Measurements from ENCODE around the gene C10orf53.

Gene C10orf53

DNA sequence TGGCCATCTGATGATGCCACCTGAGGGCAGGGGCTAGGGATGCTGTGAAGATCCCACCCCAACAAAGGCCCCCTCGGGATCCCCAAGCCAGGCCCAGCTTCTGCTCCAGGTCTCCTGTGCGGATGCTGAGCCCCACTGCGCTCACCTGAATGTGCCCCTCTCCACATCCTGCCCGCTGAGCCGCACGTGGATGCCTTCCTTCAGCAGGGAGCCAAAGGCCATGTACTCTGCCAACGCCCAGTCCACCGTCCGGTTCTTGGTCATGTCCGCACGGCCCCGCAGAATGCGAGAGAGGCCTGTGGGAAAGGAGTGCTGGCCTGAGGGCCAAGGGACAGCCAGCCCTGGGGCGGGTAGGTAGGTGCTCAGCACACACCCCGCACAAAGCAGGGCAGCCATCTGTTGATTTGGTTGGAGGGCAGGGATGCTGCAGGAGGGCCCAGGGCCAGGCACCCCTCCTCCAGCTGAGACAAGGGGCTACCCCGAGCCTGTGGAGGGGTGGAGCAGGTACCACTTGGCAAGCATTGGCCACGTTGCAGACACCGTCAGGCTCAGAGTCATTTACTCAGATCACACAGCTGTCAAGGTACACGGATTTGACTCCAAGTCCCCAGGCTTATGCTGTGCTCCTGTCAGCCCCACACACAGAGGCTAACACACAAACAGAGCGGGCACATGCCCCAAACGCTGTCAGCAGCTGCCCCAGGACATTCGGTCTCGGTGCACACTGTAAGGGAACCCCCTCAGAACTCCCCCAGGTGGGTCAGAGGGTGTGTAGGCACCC, 63.4 kb downstream of the C10orf53 start:
- FAIRE-seq (no peak), DNase-seq (ENCODE audit: insufficient read length, low spot score) (no peak)
- no peak for TF ChIP-seq SPI1 (IDR thresholded peaks at IDR 0.05; ENCODE audit: low read depth, low read length)
- TF ChIP-seq PAX5 (IDR thresholded peaks at IDR 0.05; ENCODE audit: insufficient read depth, low read length, severe bottlenecking), result no peak
- no peak for TF ChIP-seq POLR2AphosphoS5 (IDR thresholded peaks at IDR 0.05; ENCODE audit: low read depth, low read length)
- TF ChIP-seq TAF1 (IDR thresholded peaks at IDR 0.05; ENCODE audit: low read depth, low read length), result no peak
- no peak for TF ChIP-seq POU2F2 (IDR thresholded peaks at IDR 0.05; ENCODE audit: low read depth, low read length)
- TF ChIP-seq POLR2A (IDR thresholded peaks at IDR 0.05; ENCODE audit: low read depth, low read length), result no peak

GRCh38 chr10:49743464-49744075, 64.1 kb downstream of the C10orf53 start:
- DNase-seq (ENCODE audit: insufficient read length, low spot score) (no peak), FAIRE-seq (no peak)
- TF ChIP-seq POLR2A (IDR thresholded peaks at IDR 0.05; ENCODE audit: low read depth, low read length), result no peak
- no peak for TF ChIP-seq PAX5 (IDR thresholded peaks at IDR 0.05; ENCODE audit: insufficient read depth, low read length, severe bottlenecking)

- no peak for FAIRE-seq
- no peak for TF ChIP-seq PAX5 (IDR thresholded peaks at IDR 0.05; ENCODE audit: insufficient read depth, low read length, severe bottlenecking)
- no peak for TF ChIP-seq POLR2A (IDR thresholded peaks at IDR 0.05; ENCODE audit: low read depth, low read length)
- no peak for TF ChIP-seq TAF1 (IDR thresholded peaks at IDR 0.05; ENCODE audit: low read depth, low read length)
- no peak for TF ChIP-seq SPI1 (IDR thresholded peaks at IDR 0.05; ENCODE audit: low read depth, low read length)
- TF ChIP-seq POU2F2 (IDR thresholded peaks at IDR 0.05; ENCODE audit: low read depth, low read length), result no peak
- TF ChIP-seq POLR2AphosphoS5 (IDR thresholded peaks at IDR 0.05; ENCODE audit: low read depth, low read length), result no peak
- no peak for DNase-seq (ENCODE audit: insufficient read length, low spot score)
These were observed 64.7 kb downstream of the C10orf53 start for GRCh38 chr10:49744091-49744685.

DNA sequence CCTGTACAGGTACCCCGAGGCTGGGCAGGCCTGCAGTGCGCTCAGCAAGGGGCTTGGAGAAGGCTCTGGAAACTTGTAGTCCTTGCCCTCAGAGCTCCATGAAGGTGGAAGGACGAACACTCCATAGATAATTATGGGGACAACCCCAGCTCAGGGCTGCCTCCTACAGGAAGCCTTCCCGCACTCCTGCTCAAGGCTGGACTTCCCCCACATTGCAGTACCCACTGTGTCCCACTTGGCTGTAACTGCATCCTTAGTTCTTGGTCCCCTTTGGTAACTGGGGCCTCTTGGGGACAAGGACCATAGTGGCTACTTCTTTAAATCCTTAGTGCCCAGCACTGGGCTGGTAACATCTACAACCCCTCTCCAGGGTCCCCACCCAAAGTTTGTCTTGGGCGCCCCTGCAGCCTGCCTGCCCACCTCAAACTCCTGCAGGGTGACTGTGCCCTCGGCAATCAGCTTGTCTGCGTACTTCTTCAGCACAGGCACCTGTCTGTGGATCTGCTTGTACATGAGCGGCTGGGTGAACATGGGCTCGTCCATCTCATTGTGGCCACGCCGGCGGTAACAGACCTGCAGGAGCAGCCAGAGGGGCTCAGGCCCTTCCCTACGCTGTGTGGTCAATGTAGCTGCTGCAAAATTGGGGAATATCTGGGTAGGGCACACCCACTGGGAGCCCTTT, 65.6 kb downstream of the C10orf53 start:
- no peak for FAIRE-seq
- TF ChIP-seq PAX5 (IDR thresholded peaks at IDR 0.05; ENCODE audit: insufficient read depth, low read length, severe bottlenecking), result no peak
- TF ChIP-seq TAF1 (IDR thresholded peaks at IDR 0.05; ENCODE audit: low read depth, low read length), result no peak
- TF ChIP-seq SPI1 (IDR thresholded peaks at IDR 0.05; ENCODE audit: low read depth, low read length), result no peak
- no peak for TF ChIP-seq POU2F2 (IDR thresholded peaks at IDR 0.05; ENCODE audit: low read depth, low read length)
- TF ChIP-seq POLR2A (IDR thresholded peaks at IDR 0.05; ENCODE audit: low read depth, low read length), result no peak

GRCh38 chr10:49745756-49746155, 66.3 kb downstream of the C10orf53 start:
- no peak for TF ChIP-seq SPI1 (IDR thresholded peaks at IDR 0.05; ENCODE audit: low read depth, low read length)
- TF ChIP-seq POU2F2 (IDR thresholded peaks at IDR 0.05; ENCODE audit: low read depth, low read length), result no peak
- TF ChIP-seq POLR2A (IDR thresholded peaks at IDR 0.05; ENCODE audit: low read depth, low read length), result no peak
- no peak for TF ChIP-seq TAF1 (IDR thresholded peaks at IDR 0.05; ENCODE audit: low read depth, low read length)
- TF ChIP-seq POLR2AphosphoS5 (IDR thresholded peaks at IDR 0.05; ENCODE audit: low read depth, low read length), result no peak
- TF ChIP-seq PAX5 (IDR thresholded peaks at IDR 0.05; ENCODE audit: insufficient read depth, low read length, severe bottlenecking), result no peak
- no peak for DNase-seq (ENCODE audit: insufficient read length, low spot score)

More for the DNA sequence above, 65.6 kb downstream of the C10orf53 start:
- no peak for DNase-seq (ENCODE audit: insufficient read length, low spot score)

DNA sequence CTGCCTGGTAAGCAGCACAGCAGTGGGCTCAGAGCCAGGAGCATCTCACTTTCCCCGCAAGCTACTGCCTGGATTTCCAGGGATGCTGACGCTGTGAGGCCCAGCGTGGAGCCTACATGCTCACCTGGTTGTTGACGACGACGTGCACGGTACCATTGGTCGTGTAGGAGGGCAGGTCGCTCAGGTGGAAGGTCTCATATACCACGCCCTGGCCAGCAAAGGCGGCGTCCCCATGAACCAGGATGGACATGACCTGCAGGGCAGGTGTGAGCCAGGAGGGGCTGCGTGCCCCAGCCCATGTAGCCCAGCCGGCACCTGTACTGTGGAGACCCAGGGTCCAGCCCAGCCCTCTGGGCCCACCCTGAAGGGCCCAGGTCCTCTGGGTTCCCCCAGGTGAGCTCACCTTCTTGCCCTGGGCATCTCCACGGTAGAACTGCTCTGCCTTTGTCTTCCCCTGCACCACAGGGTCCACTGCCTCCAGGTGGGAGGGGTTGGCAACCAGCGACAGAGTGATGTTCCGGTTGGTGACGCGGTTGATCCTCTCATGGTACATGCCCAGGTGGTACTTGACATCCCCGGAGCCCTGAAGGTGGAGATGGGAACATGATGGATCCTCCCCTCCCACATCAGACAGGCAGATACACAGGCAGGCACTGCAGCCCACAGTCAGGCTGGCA, 67.3 kb downstream of the C10orf53 start:
- FAIRE-seq (no peak), DNase-seq (ENCODE audit: insufficient read length, low spot score) (no peak)

More at GRCh38 chr10:49745756-49746155, 66.3 kb downstream of the C10orf53 start:
- FAIRE-seq, result no peak

More for the DNA sequence above, 67.3 kb downstream of the C10orf53 start:
- no peak for TF ChIP-seq TAF1 (IDR thresholded peaks at IDR 0.05; ENCODE audit: low read depth, low read length)
- no peak for TF ChIP-seq POLR2AphosphoS5 (IDR thresholded peaks at IDR 0.05; ENCODE audit: low read depth, low read length)
- no peak for TF ChIP-seq PAX5 (IDR thresholded peaks at IDR 0.05; ENCODE audit: insufficient read depth, low read length, severe bottlenecking)
- TF ChIP-seq SPI1 (IDR thresholded peaks at IDR 0.05; ENCODE audit: low read depth, low read length), result no peak
- no peak for TF ChIP-seq POLR2A (IDR thresholded peaks at IDR 0.05; ENCODE audit: low read depth, low read length)
- TF ChIP-seq POU2F2 (IDR thresholded peaks at IDR 0.05; ENCODE audit: low read depth, low read length), result no peak
